A673 (cell line): ENCODE results near the gene SLC23A2. TPM values are rescaled to one million over a fixed set of nuclear protein-coding genes. Genes with fewer than 3 reads are reported as not detected.

Experiments
- BruUV-seq: library from RNA; stranded (reverse); fragments of 400-500 nt; replicated peaks from 2 replicates; lab custom pipeline; 2021; lab: Mats Ljungman, UMichigan
- CTCF ChIA-PET: fragments of 300-600 bp; sonication (Branson Sonifier 250); formaldehyde crosslinking; loops from one replicate; lab custom pipeline; 2022; ENCODE audit warnings: antibody characterized with exemption; lab: Charles Lee
- POLR2A ChIA-PET: fragments of 300-600 bp; sonication (Branson Sonifier 250); formaldehyde crosslinking; loops from one replicate; lab custom pipeline; 2022; ENCODE audit warnings: antibody characterized with exemption; ENCODE audit not compliant: low non-redundant PET; lab: Charles Lee
- DNase-seq: peaks from one replicate; pipeline ENCODE4 v3.0.0-alpha.2; 2015; ENCODE audit warnings: low spot score
- H3K27ac ChIP-seq: fragments of 200-600 bp; sonication (generic); 2 replicates; pipeline ENCODE4 v1.5.1; 2016; ENCODE audit warnings: mixed run types, low read depth, mild to moderate bottlenecking, mixed read lengths, antibody characterized with exemption, low read length; ENCODE audit not compliant: poor library complexity, severe bottlenecking
- H3K27me3 ChIP-seq: fragments of 200-600 bp; sonication (generic); replicated peaks from 2 replicates; pipeline ENCODE4 v1.6.1; 2017; ENCODE audit warnings: mixed run types, low read depth, mild to moderate bottlenecking, mixed read lengths, antibody characterized with exemption, low read length; ENCODE audit not compliant: insufficient read depth, poor library complexity
- H3K36me3 ChIP-seq: fragments of 200-600 bp; sonication (generic); 2 replicates; pipeline ENCODE4 v1.6.1; 2016; ENCODE audit warnings: mixed run types, mild to moderate bottlenecking, mixed read lengths, antibody characterized with exemption, low read length; ENCODE audit not compliant: insufficient read depth, poor library complexity, severe bottlenecking
- H3K4me1 ChIP-seq: fragments of 200-600 bp; sonication (generic); 2 replicates; pipeline ENCODE4 v1.6.1; 2017; ENCODE audit warnings: mixed run types, mild to moderate bottlenecking, mixed read lengths, antibody characterized with exemption, low read length; ENCODE audit not compliant: insufficient read depth, poor library complexity, severe bottlenecking
- H3K4me3 ChIP-seq: fragments of 200-600 bp; sonication (generic); 2 replicates; pipeline ENCODE4 v1.5.1; 2016; ENCODE audit warnings: low read depth, mixed run types, mild to moderate bottlenecking, mixed read lengths, low read length; ENCODE audit not compliant: poor library complexity, severe bottlenecking
- H3K9me3 ChIP-seq: fragments of 200-600 bp; sonication (generic); 2 replicates; pipeline ENCODE4 v1.6.1; 2016; ENCODE audit warnings: mixed run types, low read depth, mild to moderate bottlenecking, mixed read lengths, antibody characterized with exemption, low read length; ENCODE audit not compliant: poor library complexity, severe bottlenecking
- CTCF ChIP-seq: fragments of 300-800, 200-600 bp; sonication (generic); conservative IDR thresholded peaks from 2 replicates; pipeline ENCODE4 v1.5.1; 2017; ENCODE audit warnings: low read depth, mild to moderate bottlenecking, antibody characterized with exemption, low read length, moderate library complexity, mixed read lengths
- EZH2 ChIP-seq: fragments of 200-600 bp; sonication (generic); IDR thresholded peaks from 2 replicates; pipeline ENCODE4 v1.6.1; 2017; ENCODE audit warnings: borderline replicate concordance, low read depth, mild to moderate bottlenecking, mixed read lengths, antibody characterized with exemption, low read length; ENCODE audit not compliant: poor library complexity, severe bottlenecking
- intact Hi-C: fragments of 100-400 bp; cut with micrococcal nuclease; formaldehyde crosslinking; loops from one replicate; pipeline ENCODE4 v1.10.0; 2022; ENCODE audit not compliant: unreplicated experiment
- total RNA-seq: library from RNA; stranded (reverse); gene quantifications from 2 replicates; pipeline ENCODE4 v1.2.3, GENCODE V29; 2021

Gene SLC23A2
- total RNA-seq, 1 experiment from 2014 or later, result 29.4 TPM

- CTCF ChIA-PET, result no interaction called here
- DNase-seq, result no peak
- Histone ChIP-seq H3K27me3 (no peaks in the 10 kb centered on the region), H3K4me3 (no peak overlapping the region), H3K9me3 (no peaks in the 10 kb centered on the region), H3K27ac (no peak overlapping the region), H3K36me3 (no peaks in the 10 kb centered on the region), H3K4me1 (no peaks in the 10 kb centered on the region)
- no TSS peak for BruUV-seq
- POLR2A ChIA-PET, result no interaction called here
- intact Hi-C loops, result no loop called here
- TF ChIP-seq CTCF (no peak), EZH2 (no peak)
These were observed 115.4 kb downstream of the SLC23A2 start for GRCh38 chr20:4885877-4886276.

- CTCF ChIA-PET, result no interaction called here
- H3K27ac ChIP-seq, result no peak overlapping the region
These were observed 117.8 kb downstream of the SLC23A2 start for GRCh38 chr20:4883546-4883945.

GRCh38 chr20:4883051-4883450 is 118.3 kb downstream of the SLC23A2 start:
- POLR2A ChIA-PET, result no interaction called here
- no peak for DNase-seq
- intact Hi-C loops, result no loop called here
- TF ChIP-seq CTCF (no peak), EZH2 (no peak)
- Histone ChIP-seq H3K27me3 (no peaks in the 10 kb centered on the region), H3K36me3 (no peaks in the 10 kb centered on the region), H3K4me1 (no peaks in the 10 kb centered on the region), H3K4me3 (no peak overlapping the region), H3K9me3 (no peaks in the 10 kb centered on the region), H3K27ac (no peak overlapping the region)
- CTCF ChIA-PET, result no interaction called here
- no TSS peak for BruUV-seq

More at GRCh38 chr20:4883546-4883945, 117.8 kb downstream of the SLC23A2 start:
- no TSS peak for BruUV-seq
- Histone ChIP-seq H3K36me3 (no peaks in the 10 kb centered on the region), H3K27me3 (no peaks in the 10 kb centered on the region), H3K9me3 (no peaks in the 10 kb centered on the region), H3K4me3 (no peak overlapping the region), H3K4me1 (no peaks in the 10 kb centered on the region)
- intact Hi-C loops, result no loop called here
- POLR2A ChIA-PET, result no interaction called here
- no peak for DNase-seq
- TF ChIP-seq EZH2 (no peak), CTCF (no peak)
